Measurements from ENCODE around the gene HDHD3.

Gene HDHD3, protein sequence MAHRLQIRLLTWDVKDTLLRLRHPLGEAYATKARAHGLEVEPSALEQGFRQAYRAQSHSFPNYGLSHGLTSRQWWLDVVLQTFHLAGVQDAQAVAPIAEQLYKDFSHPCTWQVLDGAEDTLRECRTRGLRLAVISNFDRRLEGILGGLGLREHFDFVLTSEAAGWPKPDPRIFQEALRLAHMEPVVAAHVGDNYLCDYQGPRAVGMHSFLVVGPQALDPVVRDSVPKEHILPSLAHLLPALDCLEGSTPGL

DNA sequence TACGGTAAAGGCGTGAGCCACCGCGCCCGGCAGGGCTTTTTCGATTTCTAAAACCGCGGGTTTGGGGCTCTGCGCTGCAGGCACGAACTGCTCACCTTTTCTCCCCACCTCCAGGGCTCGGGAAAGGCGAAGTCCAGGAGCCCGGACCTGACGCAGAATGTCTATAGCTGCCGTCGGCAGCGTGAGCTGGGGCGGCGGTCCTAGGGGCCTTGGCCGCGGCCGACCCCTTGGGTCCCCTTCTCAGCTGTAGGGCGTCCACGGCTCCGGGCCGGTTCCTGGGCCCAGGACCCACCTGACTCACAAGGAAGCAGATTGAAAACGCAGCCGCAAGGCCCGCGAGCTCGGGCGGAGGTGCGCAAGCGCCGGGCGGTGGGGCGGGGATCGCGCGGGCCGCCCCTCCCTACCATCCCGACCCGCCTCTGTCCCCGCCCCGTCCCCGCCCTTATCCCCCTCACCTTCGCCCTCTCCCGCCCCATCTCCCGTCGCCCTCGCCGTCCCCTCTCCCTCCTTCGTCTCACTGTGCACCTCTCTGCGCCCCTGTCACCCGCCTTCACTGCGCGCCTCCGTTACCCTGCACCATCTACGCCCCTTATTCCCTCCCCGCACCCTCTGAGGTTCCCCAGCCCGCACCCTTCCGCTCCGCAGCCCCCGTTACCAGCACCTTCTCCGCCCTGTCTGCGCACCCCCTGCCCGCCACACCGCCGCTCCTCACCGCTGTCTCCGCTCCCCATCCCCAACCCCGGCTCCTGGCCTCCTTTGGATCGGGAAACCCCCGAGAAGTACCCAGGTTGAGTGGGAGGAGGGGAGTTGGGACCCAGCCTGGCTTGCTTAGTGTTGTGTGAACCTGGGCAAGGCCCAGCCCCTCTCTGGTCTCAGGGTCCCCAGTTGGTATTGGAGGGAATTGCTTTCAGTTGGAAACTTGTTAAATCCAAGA, at the start of gene HDHD3:
Gene HDHD3, minus strand, starts transcription at position 353 of the 934 bp plus-strand sequence. CDS start 2,632 bp downstream, outside the sequence.
- H3K4me1 ChIP-seq (ENCODE audit: low read depth, poor library complexity, severe bottlenecking), result peaks cover 34% of the 10 kb centered on the region
- H3K4me3 ChIP-seq (IDR thresholded peaks at IDR 0.05; ENCODE audit: insufficient read depth, low read depth, low read length), result no peak within 1 kb of the TSS
- TF ChIP-seq, protein P1, sequence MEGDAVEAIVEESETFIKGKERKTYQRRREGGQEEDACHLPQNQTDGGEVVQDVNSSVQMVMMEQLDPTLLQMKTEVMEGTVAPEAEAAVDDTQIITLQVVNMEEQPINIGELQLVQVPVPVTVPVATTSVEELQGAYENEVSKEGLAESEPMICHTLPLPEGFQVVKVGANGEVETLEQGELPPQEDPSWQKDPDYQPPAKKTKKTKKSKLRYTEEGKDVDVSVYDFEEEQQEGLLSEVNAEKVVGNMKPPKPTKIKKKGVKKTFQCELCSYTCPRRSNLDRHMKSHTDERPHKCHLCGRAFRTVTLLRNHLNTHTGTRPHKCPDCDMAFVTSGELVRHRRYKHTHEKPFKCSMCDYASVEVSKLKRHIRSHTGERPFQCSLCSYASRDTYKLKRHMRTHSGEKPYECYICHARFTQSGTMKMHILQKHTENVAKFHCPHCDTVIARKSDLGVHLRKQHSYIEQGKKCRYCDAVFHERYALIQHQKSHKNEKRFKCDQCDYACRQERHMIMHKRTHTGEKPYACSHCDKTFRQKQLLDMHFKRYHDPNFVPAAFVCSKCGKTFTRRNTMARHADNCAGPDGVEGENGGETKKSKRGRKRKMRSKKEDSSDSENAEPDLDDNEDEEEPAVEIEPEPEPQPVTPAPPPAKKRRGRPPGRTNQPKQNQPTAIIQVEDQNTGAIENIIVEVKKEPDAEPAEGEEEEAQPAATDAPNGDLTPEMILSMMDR (conservative IDR thresholded peaks at IDR 0.05; ENCODE audit: low read depth, low read length), result no peak
- peaks cover 7% of the 10 kb centered on the region; the same call in 1 of the 2 replicates for H3K79me2 ChIP-seq (ENCODE audit: insufficient read depth, low read depth)
- H2AFZ ChIP-seq (ENCODE audit: low read depth), result peak within 1 kb of the TSS; percentile 90
- peak within 1 kb of the TSS; percentile 60; the same call in 1 of the 2 replicates for H3K9ac ChIP-seq
- H3K27ac ChIP-seq, result peak within 1 kb of the TSS; percentile 60
- no peaks in the 10 kb centered on the region for H3K27me3 ChIP-seq (ENCODE audit: insufficient read depth, low read depth)
- peak within 1 kb of the TSS; percentile 94 for H3K4me2 ChIP-seq
- no peaks in the 10 kb centered on the region for H3K36me3 ChIP-seq (ENCODE audit: insufficient read depth)
- H4K20me1 ChIP-seq (ENCODE audit: insufficient read depth), result no peaks in the 10 kb centered on the region

DNA sequence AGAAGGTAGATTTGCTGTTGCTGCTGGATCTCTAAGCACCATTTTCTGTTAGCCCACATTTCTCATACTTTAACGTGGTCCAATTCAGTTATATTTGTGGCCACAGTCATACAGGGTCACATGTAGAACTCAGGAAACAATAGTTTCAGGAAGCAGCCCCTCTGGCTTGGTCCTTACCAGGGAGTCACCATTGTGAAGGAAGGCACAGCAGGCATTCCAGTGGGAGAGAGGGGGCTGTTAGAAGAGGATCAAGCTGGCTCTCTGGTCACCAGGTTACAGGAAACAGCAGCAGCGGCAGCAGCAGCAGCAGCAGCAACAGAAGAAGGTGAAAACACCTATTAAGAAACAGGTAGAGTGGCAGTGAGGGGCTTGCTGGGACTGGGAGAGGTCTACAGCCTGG, 48.3 kb upstream of the HDHD3 start:
- H2AFZ ChIP-seq (ENCODE audit: low read depth), result no peak overlapping the region
- no peak overlapping the region for H3K4me3 ChIP-seq (IDR thresholded peaks at IDR 0.05; ENCODE audit: insufficient read depth, low read depth, low read length)
- no peaks in the 10 kb centered on the region for H3K79me2 ChIP-seq (ENCODE audit: insufficient read depth, low read depth)
- no peaks in the 10 kb centered on the region for H3K27me3 ChIP-seq (ENCODE audit: insufficient read depth, low read depth)
- TF ChIP-seq, protein P1 (conservative IDR thresholded peaks at IDR 0.05; ENCODE audit: low read depth, low read length), result no peak
- H4K20me1 ChIP-seq (ENCODE audit: insufficient read depth), result no peaks in the 10 kb centered on the region
- no peaks in the 10 kb centered on the region for H3K4me1 ChIP-seq (ENCODE audit: low read depth, poor library complexity, severe bottlenecking)
- H3K9ac ChIP-seq, result no peak overlapping the region
- no peak overlapping the region for H3K4me2 ChIP-seq
- no peaks in the 10 kb centered on the region for H3K36me3 ChIP-seq (ENCODE audit: insufficient read depth)
- H3K27ac ChIP-seq, result no peak overlapping the region

DNA sequence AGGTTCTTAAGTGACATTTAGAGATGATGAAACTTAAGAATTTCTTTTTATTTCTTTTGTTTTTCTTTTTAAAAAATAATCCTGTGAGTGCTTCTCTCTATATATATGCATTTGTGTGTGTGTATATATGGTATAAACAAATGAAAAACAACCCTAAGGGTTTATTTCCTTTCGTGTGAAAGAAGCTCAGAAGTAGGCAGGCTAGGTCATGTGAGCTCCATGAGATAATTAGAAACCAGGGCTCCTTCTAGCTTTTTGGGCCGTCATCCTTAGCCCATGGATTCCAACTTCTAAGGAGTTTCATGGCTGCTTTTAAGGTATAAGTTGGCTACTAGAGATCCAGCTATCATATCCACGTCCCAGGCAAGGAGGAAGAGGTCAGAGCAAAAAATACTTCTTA, 44.9 kb upstream of the HDHD3 start:
- Histone ChIP-seq H3K27ac (no peak overlapping the region), H3K27me3 (ENCODE audit: insufficient read depth, low read depth) (no peaks in the 10 kb centered on the region), H3K4me3 (IDR thresholded peaks at IDR 0.05; ENCODE audit: insufficient read depth, low read depth, low read length) (no peak overlapping the region), H2AFZ (ENCODE audit: low read depth) (no peak overlapping the region), H3K36me3 (ENCODE audit: insufficient read depth) (no peaks in the 10 kb centered on the region), H3K9ac (no peak overlapping the region), H3K4me1 (ENCODE audit: low read depth, poor library complexity, severe bottlenecking) (no peaks in the 10 kb centered on the region), H3K4me2 (no peak overlapping the region), H4K20me1 (ENCODE audit: insufficient read depth) (no peaks in the 10 kb centered on the region), H3K79me2 (ENCODE audit: insufficient read depth, low read depth) (no peaks in the 10 kb centered on the region)
- TF ChIP-seq, protein P1 (conservative IDR thresholded peaks at IDR 0.05; ENCODE audit: low read depth, low read length), result no peak

DNA sequence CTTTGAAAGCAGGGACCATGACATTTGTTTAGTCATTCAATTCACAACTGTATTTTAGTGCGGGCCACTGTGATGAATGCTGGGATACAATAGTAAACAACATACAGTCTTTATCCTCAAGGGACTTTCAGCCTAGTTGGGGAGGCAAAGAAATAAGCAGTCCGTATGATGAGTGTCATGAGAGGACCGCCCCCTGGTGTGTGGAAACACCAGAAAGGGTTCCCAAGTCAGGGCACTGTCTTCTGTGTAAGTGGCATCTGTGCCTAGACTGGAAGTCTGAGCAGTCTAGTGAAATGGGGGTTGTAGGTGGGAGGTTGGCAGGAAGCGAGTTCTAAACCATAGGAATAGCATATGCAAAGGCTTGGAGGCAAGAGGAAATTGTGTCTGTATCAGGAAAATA, 40.6 kb upstream of the HDHD3 start:
- TF ChIP-seq, protein P1 (conservative IDR thresholded peaks at IDR 0.05; ENCODE audit: low read depth, low read length), result no peak
- Histone ChIP-seq H3K9ac (no peak overlapping the region), H3K79me2 (ENCODE audit: insufficient read depth, low read depth) (no peaks in the 10 kb centered on the region), H4K20me1 (ENCODE audit: insufficient read depth) (no peaks in the 10 kb centered on the region), H2AFZ (ENCODE audit: low read depth) (no peak overlapping the region), H3K36me3 (ENCODE audit: insufficient read depth) (no peaks in the 10 kb centered on the region), H3K4me1 (ENCODE audit: low read depth, poor library complexity, severe bottlenecking) (no peaks in the 10 kb centered on the region), H3K4me2 (no peak overlapping the region), H3K27me3 (ENCODE audit: insufficient read depth, low read depth) (no peaks in the 10 kb centered on the region), H3K27ac (no peak overlapping the region), H3K4me3 (IDR thresholded peaks at IDR 0.05; ENCODE audit: insufficient read depth, low read depth, low read length) (no peak overlapping the region)

Data from KMS-11 (cell line).